ENCODE data around the gene SLC25A3. TPM values are rescaled to one million over a fixed set of nuclear protein-coding genes. Genes with fewer than 3 reads are reported as not detected.
A peak's percentile ranks its signal among the peaks of the same experiment; 100 is the strongest.

Gene SLC25A3
- total and polyA plus RNA-seq, 2 of the 13 experiments (the other 11 are each of a cell fraction or from before 2014, with no cell fraction given): 292 to 829 TPM

GRCh38 chr12:98595243-98595988, 1.9 kb downstream of the SLC25A3 start:
- FAIRE-seq: no peak
- H3K27ac ChIP-seq (ENCODE audit: extremely low read length, insufficient read depth, low read length): no peak overlapping the region
- peak overlapping the region; percentile 89 for H3K4me2 ChIP-seq (ENCODE audit: low read depth, low read length)
- no peaks in the 10 kb centered on the region for H3K9me3 ChIP-seq (ENCODE audit: low read length)
- peak; percentile 29 for DNase-seq (ENCODE audit: low spot score)
- H3K4me1 ChIP-seq (ENCODE audit: insufficient read depth, low read length): peaks cover 47% of the 10 kb centered on the region
- peak overlapping the region; percentile 99 for H3K9ac ChIP-seq (ENCODE audit: insufficient read depth, low read depth, low read length)
- peaks cover 14 to 37% of the 10 kb centered on the region in 2 experiments for H3K36me3 ChIP-seq (replicated peaks in 1 of 2; ENCODE audit: control insufficient read depth in 1 of 2, insufficient read depth in 2 of 2, low read length in 2 of 2)
- no peaks in the 10 kb centered on the region; a peak in 1 of 5 replicates for H3K27me3 ChIP-seq (ENCODE audit: control insufficient read depth in 1 of 2, insufficient read depth in 2 of 2, low read length in 2 of 2)
- ChIA-PET CTCF (ENCODE audit: low intra/inter-chr PET ratio, low total read pairs) (interaction anchor here (1.0 kb wide), 1 partner anchor 29 kb away, joined by 3 read pairs; no protein-coding TSS in a partner anchor), POLR2A (interaction anchor here (2.3 to 3.3 kb wide), 3 partner anchors 8 to 74 kb away, joined by 4 to 32 read pairs (median 21); partner anchors contain the start of genes APAF1 and IKBIP)
- intact Hi-C loops (cut with micrococcal nuclease; ENCODE audit: unreplicated experiment): loop anchor here (2.0 kb wide), 2 partner anchors 29 to 59 kb away; no protein-coding TSS in a partner anchor
- H3K4me3 ChIP-seq (replicated peaks in 1 of 3; ENCODE audit: insufficient read depth in 1 of 3, low read depth in 2 of 3, low read length in 3 of 3): peak overlapping the region; percentile 88 to 98 (median 97); a peak in 5 of 6 replicates
- WGBS (ENCODE audit: low lambda C conversion rate): 57% methylated on average over 3 of the region's 3 CpGs
- no TSS peak for BruUV-seq (replicated peaks)
- in situ Hi-C loops (cut with HindIII; ENCODE audit: extremely low pct_ligation_motif_present, low pct_unique_long_range_greater_than_20kb): no loop called here
- H3K79me2 ChIP-seq (ENCODE audit: insufficient read depth, low read length): peaks cover 48% of the 10 kb centered on the region
- peaks cover 27% of the 10 kb centered on the region for H4K20me1 ChIP-seq (ENCODE audit: insufficient read depth, low read length)
- no peak overlapping the region for H2AFZ ChIP-seq (ENCODE audit: low read length)
- ATAC-seq: no peak
- TF ChIP-seq ZNF3 (CRISPR knock-in tag; IDR thresholded peaks at IDR 0.05) (no peak), NONO (IDR thresholded peaks at IDR 0.05) (no peak), NONO (CRISPR knock-in tag; conservative IDR thresholded peaks at IDR 0.05) (no peak), FLYWCH1 (CRISPR knock-in tag; IDR thresholded peaks at IDR 0.05) (no peak), ZNF362 (CRISPR knock-in tag; IDR thresholded peaks at IDR 0.05; ENCODE audit: borderline replicate concordance) (0 out of 2 replicates have a peak, but pooled peaks have one; percentile 29), HDAC1 (CRISPR knock-in tag; IDR thresholded peaks at IDR 0.05) (0 out of 2 replicates have a peak, but pooled peaks have one; percentile 21), ZNF691 (CRISPR knock-in tag; IDR thresholded peaks at IDR 0.05; ENCODE audit: borderline replicate concordance, low read depth) (no peak), RBAK (CRISPR knock-in tag; IDR thresholded peaks at IDR 0.05) (no peak), ZNF547 (CRISPR knock-in tag; IDR thresholded peaks at IDR 0.05) (no peak), ZNF558 (CRISPR knock-in tag; IDR thresholded peaks at IDR 0.05; ENCODE audit: borderline replicate concordance) (0 out of 2 replicates have a peak, but pooled peaks have one; percentile 49), KLF11 (CRISPR knock-in tag; IDR thresholded peaks at IDR 0.05) (no peak), KLF12 (CRISPR knock-in tag; IDR thresholded peaks at IDR 0.05; ENCODE audit: borderline replicate concordance) (no peak), TRAFD1 (CRISPR knock-in tag; IDR thresholded peaks at IDR 0.05; ENCODE audit: borderline replicate concordance) (no peak), RXRB (CRISPR knock-in tag; IDR thresholded peaks at IDR 0.05; ENCODE audit: borderline replicate concordance) (no peak)
- TF ChIP-seq, protein P1, sequence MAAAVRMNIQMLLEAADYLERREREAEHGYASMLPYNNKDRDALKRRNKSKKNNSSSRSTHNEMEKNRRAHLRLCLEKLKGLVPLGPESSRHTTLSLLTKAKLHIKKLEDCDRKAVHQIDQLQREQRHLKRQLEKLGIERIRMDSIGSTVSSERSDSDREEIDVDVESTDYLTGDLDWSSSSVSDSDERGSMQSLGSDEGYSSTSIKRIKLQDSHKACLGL (CRISPR knock-in tag; IDR thresholded peaks at IDR 0.05): no peak
- TF ChIP-seq, protein P2, sequence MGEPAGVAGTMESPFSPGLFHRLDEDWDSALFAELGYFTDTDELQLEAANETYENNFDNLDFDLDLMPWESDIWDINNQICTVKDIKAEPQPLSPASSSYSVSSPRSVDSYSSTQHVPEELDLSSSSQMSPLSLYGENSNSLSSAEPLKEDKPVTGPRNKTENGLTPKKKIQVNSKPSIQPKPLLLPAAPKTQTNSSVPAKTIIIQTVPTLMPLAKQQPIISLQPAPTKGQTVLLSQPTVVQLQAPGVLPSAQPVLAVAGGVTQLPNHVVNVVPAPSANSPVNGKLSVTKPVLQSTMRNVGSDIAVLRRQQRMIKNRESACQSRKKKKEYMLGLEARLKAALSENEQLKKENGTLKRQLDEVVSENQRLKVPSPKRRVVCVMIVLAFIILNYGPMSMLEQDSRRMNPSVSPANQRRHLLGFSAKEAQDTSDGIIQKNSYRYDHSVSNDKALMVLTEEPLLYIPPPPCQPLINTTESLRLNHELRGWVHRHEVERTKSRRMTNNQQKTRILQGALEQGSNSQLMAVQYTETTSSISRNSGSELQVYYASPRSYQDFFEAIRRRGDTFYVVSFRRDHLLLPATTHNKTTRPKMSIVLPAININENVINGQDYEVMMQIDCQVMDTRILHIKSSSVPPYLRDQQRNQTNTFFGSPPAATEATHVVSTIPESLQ (CRISPR knock-in tag; conservative IDR thresholded peaks at IDR 0.05): no peak

Measured in HepG2 (cell line).